Ascending aorta (tissue), 2 donors: ENCODE measurements around the gene SSPN. TPM values are rescaled to one million over a fixed set of nuclear protein-coding genes. Genes with fewer than 3 reads are reported as not detected.

Experiments used
- DNase-seq, 2 donors: peaks; one replicate each; pipeline ENCODE4 v3.0.0-alpha.2; 2019; ENCODE audit warnings: low spot score in 2 of 2
- H3K27ac ChIP-seq, 2 donors: fragments of 200-600 bp; sonication (generic); one replicate each; pipeline ENCODE4 v1.5.1; 2016 to 2017; ENCODE audit warnings: mild to moderate bottlenecking in 1 of 2
- H3K27me3 ChIP-seq: fragments of 200-600 bp; sonication (generic); one replicate; pipeline ENCODE4 v1.5.1; 2017
- H3K36me3 ChIP-seq, 2 donors: fragments of 200-600 bp; sonication (generic); one replicate each; pipeline ENCODE4 v1.5.1; 2016
- H3K4me1 ChIP-seq, 2 donors: fragments of 200-600 bp; sonication (generic); one replicate each; pipeline ENCODE4 v1.5.1; 2016 to 2017; ENCODE audit warnings: mild to moderate bottlenecking in 1 of 2
- H3K4me3 ChIP-seq, 2 donors: fragments of 200-600 bp; sonication (generic); one replicate each; pipeline ENCODE4 v1.5.1; 2016 to 2017; ENCODE audit warnings: mild to moderate bottlenecking in 1 of 2
- H3K9me3 ChIP-seq, 2 donors: fragments of 200-600 bp; sonication (generic); one replicate each; pipeline ENCODE4 v1.5.1; 2016
- CTCF ChIP-seq, 3 experiments: fragments of 200-600 bp in 2 of 3; fragments of 450-650 bp in 1 of 3; sonication (generic) in 2 of 3; IDR thresholded peaks; one replicate each; pipeline ENCODE4 v1.5.1; 2016 to 2019; ENCODE audit warnings: antibody characterized with exemption in 3 of 3, mild to moderate bottlenecking in 1 of 3, moderate library complexity in 1 of 3
- intact Hi-C: fragments of 100-400 bp; cut with DNase I; formaldehyde crosslinking; loops from one replicate; pipeline ENCODE4 v1.15.1; 2023
- total RNA-seq: library from RNA; depleted of rRNA; stranded (reverse); fragments of >200 nt; gene quantifications from one replicate; pipeline ENCODE4 v1.1.0, GENCODE V29; 2016

SSPN gene
- total RNA-seq, 1 donor from 2014 or later, result 56.3 TPM

GRCh38 chr12:26252946-26253345 lies 57.6 kb downstream of the SSPN start:
- intact Hi-C loops, result no loop called here
- Histone ChIP-seq H3K4me3 (no peak overlapping the region), H3K27me3 (no peaks in the 10 kb centered on the region), H3K9me3 (peaks cover 0 to 5% of the 10 kb centered on the region in 2 donors), H3K36me3 (no peaks in the 10 kb centered on the region), H3K4me1 (no peaks in the 10 kb centered on the region), H3K27ac (no peak overlapping the region)
- TF ChIP-seq CTCF (IDR thresholded peaks at IDR 0.05), result no peak
- DNase-seq, result no peak

- no peak for TF ChIP-seq CTCF (IDR thresholded peaks at IDR 0.05)
- Histone ChIP-seq H3K4me1 (no peaks in the 10 kb centered on the region), H3K36me3 (no peaks in the 10 kb centered on the region), H3K27ac (no peak overlapping the region), H3K9me3 (peaks cover 0 to 10% of the 10 kb centered on the region in 2 donors), H3K4me3 (no peak overlapping the region), H3K27me3 (no peaks in the 10 kb centered on the region)
- intact Hi-C loops, result no loop called here
- no peak for DNase-seq
Measured at GRCh38 chr12:26255893-26256645, 60.7 kb downstream of the SSPN start.

DNA sequence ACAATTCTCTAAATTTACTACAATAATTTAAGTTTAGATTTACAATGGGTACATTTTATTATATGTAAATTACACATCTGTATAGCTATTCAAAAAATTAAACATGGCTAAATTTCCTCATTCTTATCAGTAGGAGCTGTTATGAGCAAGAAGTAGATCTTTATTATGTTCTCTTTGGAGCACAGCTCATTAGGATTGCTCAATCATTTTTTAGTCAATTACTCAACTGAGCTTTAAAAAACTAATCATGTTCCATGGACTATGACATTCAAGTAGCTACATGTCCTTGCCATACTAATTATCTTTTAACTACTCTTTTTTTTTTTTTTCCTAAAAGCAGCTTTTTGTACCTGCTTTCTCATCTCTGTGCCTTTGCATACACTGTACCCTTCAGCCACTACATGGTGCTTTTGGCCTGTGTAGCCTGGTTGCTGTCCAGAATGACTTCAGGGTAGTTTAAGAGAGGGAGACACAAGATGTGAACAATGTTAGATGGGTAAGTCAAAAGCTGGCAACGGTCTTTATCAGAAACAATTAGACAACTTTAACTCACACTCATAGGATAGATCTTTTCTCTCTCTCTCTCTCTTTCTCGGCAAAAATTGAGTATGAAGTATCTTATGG lies 69.0 kb downstream of the SSPN start:
- DNase-seq, result no peak

DNA sequence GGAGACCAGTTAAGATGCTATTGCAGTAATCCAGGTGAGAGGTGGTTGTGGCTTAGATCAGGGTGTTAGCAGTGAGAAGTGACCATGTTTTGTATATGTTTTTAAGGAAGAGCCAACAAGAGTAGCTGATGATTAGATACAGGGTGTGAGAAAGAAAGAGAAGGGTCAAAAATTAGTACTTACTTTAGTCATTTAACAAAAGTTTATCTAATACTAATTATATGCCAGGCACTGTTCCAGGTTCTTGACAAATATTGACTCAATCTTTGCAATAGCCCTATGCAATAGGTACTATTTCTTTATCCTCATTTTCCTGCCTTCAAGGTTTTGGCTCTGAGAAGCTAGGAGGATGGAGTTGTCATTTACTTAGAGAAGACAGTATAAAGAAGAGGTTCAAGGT lies 70.2 kb downstream of the SSPN start:
- no peaks in the 10 kb centered on the region for H3K36me3 ChIP-seq
- no peak overlapping the region for H3K4me3 ChIP-seq
- no peaks in the 10 kb centered on the region for H3K9me3 ChIP-seq
- H3K27me3 ChIP-seq, result no peaks in the 10 kb centered on the region
- H3K27ac ChIP-seq, result no peak overlapping the region
- DNase-seq, result no peak
- intact Hi-C loops, result no loop called here
- no peaks in the 10 kb centered on the region for H3K4me1 ChIP-seq
- TF ChIP-seq CTCF (IDR thresholded peaks at IDR 0.05), result no peak

More for the DNA sequence above, 69.0 kb downstream of the SSPN start:
- H3K9me3 ChIP-seq, result no peaks in the 10 kb centered on the region
- intact Hi-C loops, result no loop called here
- H3K4me1 ChIP-seq, result no peaks in the 10 kb centered on the region
- H3K36me3 ChIP-seq, result no peaks in the 10 kb centered on the region
- H3K27me3 ChIP-seq, result no peaks in the 10 kb centered on the region
- no peak overlapping the region for H3K4me3 ChIP-seq
- no peak overlapping the region for H3K27ac ChIP-seq
- TF ChIP-seq CTCF (IDR thresholded peaks at IDR 0.05), result no peak

DNA sequence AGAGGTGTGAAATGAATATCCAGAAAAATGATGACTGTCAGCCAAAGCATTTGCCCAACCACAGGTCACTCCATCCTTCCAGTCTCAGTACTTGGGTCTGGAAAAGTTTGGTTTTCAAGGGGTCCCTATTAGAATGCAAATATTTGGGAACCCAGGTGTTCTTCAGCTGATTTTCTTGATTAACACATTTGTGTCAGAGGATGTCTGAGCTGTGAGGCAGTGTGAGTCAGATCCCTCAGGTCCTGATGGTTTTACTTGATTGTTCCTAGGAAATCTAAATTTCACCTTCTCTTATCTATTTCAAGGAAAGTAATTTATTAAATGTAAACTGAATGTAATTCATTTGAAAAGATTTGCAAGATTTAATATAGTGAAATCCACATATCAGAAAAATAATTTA lies 71.5 kb downstream of the SSPN start:
- no peaks in the 10 kb centered on the region for H3K9me3 ChIP-seq
- intact Hi-C loops, result no loop called here

More for the DNA sequence above, 71.5 kb downstream of the SSPN start:
- DNase-seq, result no peak
- Histone ChIP-seq H3K4me3 (no peak overlapping the region), H3K27me3 (no peaks in the 10 kb centered on the region), H3K36me3 (no peaks in the 10 kb centered on the region), H3K27ac (no peak overlapping the region), H3K4me1 (peaks cover 0 to 4% of the 10 kb centered on the region in 2 donors)
- TF ChIP-seq CTCF (IDR thresholded peaks at IDR 0.05), result no peak
